HEK293 (cell line): ENCODE measurements around the gene AXIN1.

ENCODE experiments used
- HIC1 ChIP-seq: fragments of 450-650 bp; formaldehyde crosslinking; IDR thresholded peaks from 2 replicates; pipeline ENCODE4 v1.5.1; 2016; ENCODE audit warnings: missing biosample characterization, missing genetic modification characterization
- KLF16 ChIP-seq: fragments of 450-650 bp; formaldehyde crosslinking; IDR thresholded peaks from 2 replicates; pipeline ENCODE4 v1.5.1; 2017; ENCODE audit warnings: missing biosample characterization, missing genetic modification characterization
- ZNF19 ChIP-seq: fragments of 450-650 bp; formaldehyde crosslinking; IDR thresholded peaks from 2 replicates; pipeline ENCODE4; 2016; ENCODE audit warnings: missing biosample characterization, missing genetic modification characterization, low read depth

GRCh38 chr16:282491-282890, 70.0 kb downstream of the AXIN1 start:
- TF ChIP-seq HIC1 (tag by site-specific recombination): no peak
- TF ChIP-seq KLF16 (tag by site-specific recombination): no peak
- no peak for TF ChIP-seq ZNF19 (tag by site-specific recombination)
